NCI-H748 (cell line): ENCODE data around the gene ATP2B1.
A peak's percentile ranks its signal among the peaks of the same experiment; 100 is the strongest.

Experiments used
- DNase-seq: peaks from one replicate; lab custom pipeline; 2025; ENCODE audit not compliant: unreplicated experiment; lab: John Stamatoyannopoulos, UW

ATP2B1 gene

GRCh38 chr12:89597770-89598169 lies 110.9 kb downstream of the ATP2B1 start:
- no peak for DNase-seq

DNA sequence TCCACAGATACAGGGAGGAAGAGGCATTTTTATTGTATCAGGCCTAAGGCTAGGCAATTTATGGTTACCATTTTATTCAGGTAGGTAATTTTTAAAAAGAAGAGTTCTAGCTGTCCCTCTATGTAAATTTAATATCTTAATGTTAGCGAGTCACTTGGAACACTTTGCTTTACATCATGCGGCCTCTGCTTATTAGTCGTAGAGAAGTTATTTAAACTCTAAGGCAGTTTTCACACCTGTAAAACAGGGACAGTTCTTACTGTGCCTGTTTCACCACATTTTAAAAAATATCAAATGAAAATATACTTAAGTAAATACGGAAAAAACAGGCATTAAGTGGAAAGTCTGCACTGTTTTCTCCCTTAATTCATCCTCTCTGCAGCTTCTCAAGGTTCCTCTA lies 111.4 kb downstream of the ATP2B1 start:
- DNase-seq: no peak

DNA sequence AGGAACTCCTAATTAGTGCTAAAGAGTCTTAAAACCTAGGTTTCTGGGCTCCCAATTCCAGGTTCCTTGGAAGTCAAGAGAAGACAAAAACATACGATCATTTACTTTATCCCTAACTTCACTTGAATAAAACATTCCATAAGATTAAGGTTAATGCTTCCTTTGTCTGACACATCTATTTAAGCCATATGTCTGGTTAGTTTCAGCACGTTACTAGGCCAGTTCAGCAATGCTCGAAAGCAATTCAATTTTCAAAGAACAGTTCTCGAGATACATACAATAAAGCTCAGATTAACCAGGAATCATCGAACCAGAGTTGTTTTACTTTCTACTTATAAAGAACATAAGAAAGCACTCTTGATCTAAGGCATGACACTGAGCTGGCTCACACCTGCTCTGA lies 114.8 kb downstream of the ATP2B1 start:
- no peak for DNase-seq

DNA sequence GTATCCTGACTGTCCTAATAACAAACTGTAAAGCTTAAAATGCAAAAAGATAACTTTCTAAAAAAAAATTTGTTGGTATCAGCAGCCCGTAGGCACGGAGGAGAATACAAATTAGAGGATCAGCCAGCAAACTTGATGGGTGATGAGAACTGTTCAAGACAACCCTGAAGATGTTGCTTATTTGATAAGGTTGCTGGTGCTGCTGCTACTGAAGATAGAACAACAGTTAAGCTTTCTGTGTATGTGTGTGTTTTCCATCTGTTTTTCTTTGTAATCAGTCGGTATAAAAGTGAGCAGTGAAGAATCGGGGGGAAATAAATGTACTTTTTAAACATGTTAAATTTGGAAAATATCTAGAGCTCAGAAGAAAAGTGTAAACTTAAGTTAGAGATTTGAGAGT lies 115.4 kb downstream of the ATP2B1 start:
- DNase-seq: no peak

GRCh38 chr12:89589753-89590152 lies 118.9 kb downstream of the ATP2B1 start:
- DNase-seq: no peak

GRCh38 chr12:89578499-89578898 lies 130.1 kb downstream of the ATP2B1 start:
- DNase-seq: no peak

GRCh38 chr12:89576572-89577220 lies 131.9 kb downstream of the ATP2B1 start:
- no peak for DNase-seq

DNA sequence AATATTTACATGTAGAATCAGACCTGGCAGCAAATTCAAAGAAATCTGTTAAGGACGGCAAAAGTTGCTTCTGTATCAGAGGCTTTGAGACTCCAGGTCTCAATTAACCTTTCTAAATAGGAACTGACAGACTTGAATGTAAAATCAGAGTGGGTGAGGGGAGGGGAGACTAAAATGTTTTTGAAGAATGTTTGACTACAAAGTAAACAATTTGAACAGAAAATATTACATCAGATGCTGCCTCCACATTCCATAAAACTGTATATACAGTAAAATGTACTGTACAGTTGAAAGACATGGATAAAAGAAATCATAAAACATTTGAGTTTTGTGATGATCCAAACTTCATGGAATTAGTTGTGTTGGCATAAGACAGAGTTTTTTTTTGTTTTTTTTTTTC lies 133.3 kb downstream of the ATP2B1 start:
- no peak for DNase-seq

DNA sequence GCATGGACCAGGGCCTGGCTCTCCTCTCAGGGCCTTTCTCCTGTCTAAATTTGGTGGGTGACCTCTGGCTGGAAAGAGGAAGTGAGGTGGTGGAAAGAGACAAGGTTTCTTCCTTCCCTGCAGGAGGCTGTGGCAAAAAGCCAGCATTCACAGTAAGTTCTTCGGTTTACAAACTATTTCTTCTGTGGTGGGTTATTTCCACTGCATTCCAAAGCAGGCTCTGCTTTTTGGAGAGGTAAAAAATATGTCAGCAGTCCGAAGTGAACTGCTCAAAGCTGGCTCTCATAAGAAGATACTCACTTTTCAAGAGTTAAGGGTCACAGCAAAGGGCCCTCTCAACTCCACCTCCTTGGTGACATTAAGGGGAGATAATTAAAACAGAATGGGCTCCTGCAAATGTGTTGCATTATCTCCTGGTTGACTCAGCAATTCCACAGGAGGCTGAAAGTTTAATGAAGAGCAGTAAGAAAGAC lies 133.9 kb downstream of the ATP2B1 start:
- no peak for DNase-seq

DNA sequence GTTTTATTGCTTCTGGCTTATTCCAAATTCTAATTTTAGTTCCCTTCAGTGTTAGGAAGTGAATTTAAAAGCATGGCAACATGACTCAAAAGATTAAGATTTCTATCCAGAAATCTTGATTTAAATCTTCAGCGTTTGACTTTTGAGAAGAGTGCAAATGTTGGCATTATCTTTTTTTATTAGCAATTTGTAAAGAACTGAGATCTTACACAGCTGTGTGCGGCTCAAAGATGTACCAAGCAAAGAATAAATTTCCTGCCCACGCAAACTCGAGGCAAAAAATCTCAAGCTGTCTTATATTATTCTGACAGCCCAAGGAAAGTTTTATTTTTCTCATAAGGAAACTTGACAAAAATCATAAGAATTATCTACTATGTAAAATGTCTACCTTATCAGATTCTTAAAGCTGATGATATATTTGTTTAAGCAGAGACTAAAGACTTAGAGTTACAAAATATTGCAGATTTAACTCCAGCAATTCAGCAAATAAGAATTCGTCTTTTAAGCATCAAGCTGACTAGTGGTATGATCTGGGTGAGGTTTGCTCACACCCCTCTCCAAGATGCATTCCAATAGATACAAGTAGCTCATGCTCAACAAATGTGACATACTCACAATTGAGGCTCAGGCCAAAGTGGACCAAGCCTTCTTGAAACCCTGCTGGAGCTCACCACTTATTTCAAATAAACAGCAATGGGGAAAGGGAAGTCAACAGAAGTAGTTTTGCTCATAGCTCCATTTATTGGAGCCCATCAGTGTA lies 135.4 kb downstream of the ATP2B1 start:
- DNase-seq: no peak

DNA sequence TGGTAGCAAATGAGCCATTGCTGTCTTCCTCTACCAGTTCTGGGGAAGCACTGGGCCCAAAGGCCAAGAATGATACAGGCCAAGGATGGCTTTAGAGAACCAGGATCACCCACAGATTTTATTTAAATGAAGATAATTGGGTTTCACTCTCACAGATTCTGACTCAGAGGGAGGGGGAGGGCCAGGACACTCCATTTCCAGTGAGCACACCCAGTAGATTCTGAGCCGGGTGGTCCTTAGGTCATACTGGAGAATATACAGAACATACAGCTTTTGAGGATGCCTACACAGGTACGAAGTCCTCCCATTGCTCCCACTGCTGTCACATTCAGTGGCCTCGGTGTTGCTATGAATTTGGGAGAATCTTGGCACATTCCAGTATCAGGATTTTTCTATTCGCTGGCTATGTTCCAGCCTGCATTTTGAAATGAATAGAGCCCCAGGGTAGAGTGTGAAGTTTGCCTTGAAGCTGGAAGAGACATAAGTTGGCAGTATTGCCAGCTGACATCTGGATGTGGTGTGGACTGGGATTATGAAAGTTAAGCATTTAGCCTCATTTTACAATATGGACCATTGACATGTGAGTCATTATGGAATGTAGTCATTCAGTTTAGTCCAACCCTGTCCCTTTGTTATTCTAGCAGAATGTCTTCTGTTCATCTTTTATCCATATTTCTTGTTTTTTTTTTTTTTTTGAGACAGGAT lies 137.0 kb downstream of the ATP2B1 start:
- no peak for DNase-seq

GRCh38 chr12:89568484-89568883 lies 140.2 kb downstream of the ATP2B1 start:
- no peak for DNase-seq

DNA sequence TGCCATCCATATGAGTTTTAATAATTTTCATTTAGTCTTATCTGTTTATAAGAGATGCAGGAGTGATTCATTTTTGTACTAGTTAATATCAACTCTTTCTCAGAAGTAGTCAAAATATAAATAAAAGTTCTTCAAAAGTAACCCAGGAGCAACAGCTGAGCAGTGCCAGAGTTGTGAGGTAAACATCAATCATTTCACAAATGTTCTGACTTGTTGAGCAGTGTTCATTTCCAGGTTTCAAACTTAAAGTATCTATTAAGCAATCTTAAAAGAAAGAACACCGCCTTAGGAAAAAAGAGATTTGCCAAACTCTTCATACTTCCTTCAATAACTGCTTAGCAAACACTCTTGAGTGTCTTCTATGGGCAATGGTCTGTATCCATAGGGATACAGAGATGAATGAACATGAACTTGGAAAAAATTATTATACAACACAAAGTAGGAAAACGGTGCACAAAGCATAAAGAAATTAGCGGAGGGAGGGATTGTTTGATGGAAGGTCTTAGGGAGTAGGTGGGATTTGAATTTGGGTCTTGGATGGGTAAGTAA lies 140.9 kb downstream of the ATP2B1 start:
- DNase-seq: no peak

GRCh38 chr12:89566615-89567014 lies 142.0 kb downstream of the ATP2B1 start:
- DNase-seq: no peak

GRCh38 chr12:89565002-89565401 lies 143.6 kb downstream of the ATP2B1 start:
- no peak for DNase-seq

GRCh38 chr12:89559753-89560152 lies 148.9 kb downstream of the ATP2B1 start:
- DNase-seq: no peak

DNA sequence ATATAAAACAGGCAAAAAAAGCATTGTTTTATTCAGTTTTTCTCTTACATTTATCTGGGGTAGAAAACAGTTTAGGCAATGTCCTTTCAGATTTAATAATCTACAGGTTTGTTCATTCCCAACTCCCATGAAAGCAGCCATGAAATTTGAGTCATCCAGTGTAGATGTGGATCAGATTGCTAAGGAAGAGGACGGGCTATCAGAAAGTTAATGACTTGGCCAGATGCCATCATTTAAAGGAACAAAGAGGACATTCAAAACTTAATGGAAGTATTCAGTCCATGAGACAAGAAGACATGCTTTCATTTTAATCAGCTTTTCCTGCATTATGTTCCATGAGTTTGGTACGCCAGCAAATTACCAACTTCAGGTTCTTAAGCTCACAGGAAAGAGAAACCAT lies 151.7 kb downstream of the ATP2B1 start:
- DNase-seq: peak; percentile 63

GRCh38 chr12:89552376-89552775 lies 156.3 kb downstream of the ATP2B1 start:
- DNase-seq: no peak

DNA sequence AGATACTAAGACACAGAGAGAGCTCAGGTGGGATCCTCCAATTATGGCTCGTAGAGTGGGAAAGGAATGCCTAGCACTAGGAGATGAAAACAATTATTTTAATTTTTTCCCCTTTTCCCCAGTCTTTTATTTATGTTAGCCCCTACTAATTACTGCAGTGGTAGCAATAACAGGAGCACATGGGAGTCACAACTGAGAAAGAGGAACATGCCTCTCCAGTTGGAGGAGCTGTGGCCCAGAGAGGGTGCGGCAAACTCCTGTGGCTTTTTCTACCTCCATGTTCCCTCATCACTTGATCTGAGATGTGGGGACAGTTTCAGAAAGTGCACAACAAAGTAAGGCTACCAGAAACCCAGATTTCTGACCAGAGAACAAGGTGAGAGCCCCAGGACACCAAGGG lies 156.9 kb downstream of the ATP2B1 start:
- no peak for DNase-seq

- no peak for DNase-seq
Measured at GRCh38 chr12:89547101-89547500, 161.5 kb downstream of the ATP2B1 start.

DNA sequence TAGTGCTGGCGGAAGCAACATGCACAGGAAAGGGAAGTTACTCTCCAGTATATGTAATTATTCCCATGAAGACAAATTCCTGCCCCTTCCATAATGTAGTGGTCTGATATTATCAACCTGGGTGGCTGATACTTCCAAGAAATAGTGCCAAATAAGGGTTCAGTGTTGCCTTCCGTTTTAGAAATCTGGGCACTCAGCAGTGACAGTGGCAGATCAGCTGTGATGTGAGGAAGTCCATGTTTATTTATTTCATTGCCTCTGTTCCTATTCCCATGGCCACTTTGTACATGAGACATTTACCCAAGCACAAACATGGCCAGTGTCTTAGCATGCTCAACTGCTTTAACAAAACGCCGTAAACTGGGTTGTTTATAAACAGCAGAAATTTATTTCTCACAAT lies 162.5 kb downstream of the ATP2B1 start:
- DNase-seq: no peak

DNA sequence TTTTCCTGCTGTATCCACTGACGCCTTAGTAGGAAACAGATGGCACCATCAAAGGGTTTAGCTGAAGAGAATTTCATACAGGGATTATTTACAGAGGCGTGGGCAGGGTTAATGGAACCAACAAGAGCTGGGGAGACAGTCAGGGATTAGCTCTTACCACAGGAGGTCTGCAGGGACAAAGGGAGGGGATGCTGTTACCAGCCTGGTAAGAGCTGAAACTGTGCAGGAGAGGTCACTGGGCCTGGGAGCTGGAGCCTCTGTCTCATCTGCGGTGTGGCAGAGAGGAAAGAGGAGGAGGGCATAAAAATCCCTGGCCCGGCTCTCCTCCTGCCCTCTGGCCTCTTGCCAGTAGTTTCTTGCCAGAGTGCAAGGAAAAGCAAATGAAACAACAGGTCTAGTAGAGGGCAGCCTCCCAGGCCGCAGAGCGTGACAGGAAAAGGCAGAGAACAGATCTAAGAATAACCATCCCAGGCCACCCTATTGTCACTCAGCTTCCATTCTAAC lies 163.9 kb downstream of the ATP2B1 start:
- DNase-seq: peak; percentile 92
